ENCODE measurements around the gene COL26A1.

DNA sequence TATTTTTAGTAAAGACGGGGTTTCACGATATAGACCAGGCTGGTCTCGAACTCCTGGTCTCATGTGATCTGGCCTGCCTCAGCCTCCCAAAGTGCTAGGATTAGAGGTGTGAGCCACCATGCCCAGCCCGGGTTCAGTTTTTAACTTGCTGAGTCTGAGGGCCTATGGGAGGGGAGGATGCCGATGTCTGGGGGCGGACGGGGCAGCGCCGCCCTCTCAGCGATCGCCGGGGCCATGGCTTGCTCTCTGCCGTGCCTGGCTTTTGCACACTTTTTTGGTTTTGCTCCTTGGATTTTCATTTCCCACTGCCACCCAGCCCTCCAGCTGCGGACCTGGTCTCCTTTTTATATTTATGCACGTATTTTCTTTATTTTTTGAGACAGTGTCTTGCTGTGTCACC is 15.2 kb upstream of the COL26A1 start:
- TF ChIP-seq, protein P1, sequence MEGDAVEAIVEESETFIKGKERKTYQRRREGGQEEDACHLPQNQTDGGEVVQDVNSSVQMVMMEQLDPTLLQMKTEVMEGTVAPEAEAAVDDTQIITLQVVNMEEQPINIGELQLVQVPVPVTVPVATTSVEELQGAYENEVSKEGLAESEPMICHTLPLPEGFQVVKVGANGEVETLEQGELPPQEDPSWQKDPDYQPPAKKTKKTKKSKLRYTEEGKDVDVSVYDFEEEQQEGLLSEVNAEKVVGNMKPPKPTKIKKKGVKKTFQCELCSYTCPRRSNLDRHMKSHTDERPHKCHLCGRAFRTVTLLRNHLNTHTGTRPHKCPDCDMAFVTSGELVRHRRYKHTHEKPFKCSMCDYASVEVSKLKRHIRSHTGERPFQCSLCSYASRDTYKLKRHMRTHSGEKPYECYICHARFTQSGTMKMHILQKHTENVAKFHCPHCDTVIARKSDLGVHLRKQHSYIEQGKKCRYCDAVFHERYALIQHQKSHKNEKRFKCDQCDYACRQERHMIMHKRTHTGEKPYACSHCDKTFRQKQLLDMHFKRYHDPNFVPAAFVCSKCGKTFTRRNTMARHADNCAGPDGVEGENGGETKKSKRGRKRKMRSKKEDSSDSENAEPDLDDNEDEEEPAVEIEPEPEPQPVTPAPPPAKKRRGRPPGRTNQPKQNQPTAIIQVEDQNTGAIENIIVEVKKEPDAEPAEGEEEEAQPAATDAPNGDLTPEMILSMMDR (conservative IDR thresholded peaks at IDR 0.05; ENCODE audit: low read depth, low read length), result no peak
- TF ChIP-seq EZH2 (IDR thresholded peaks at IDR 0.05; ENCODE audit: borderline replicate concordance, low read depth, low read length, poor library complexity, severe bottlenecking), result no peak

Data from A673 (cell line).